Stimulated activated CD4-positive, alpha-beta T cell treated with anti-CD3 and anti-CD28 coated beads, Interleukin-4, amount 100 ng/mL, for 4 hours (primary cell): Measurements from ENCODE around the gene UCK2.

Experiments
- DNase-seq, 2 experiments: peaks; one replicate each; pipeline ENCODE4 v3.0.0-alpha.2; 2020

Gene UCK2

DNA sequence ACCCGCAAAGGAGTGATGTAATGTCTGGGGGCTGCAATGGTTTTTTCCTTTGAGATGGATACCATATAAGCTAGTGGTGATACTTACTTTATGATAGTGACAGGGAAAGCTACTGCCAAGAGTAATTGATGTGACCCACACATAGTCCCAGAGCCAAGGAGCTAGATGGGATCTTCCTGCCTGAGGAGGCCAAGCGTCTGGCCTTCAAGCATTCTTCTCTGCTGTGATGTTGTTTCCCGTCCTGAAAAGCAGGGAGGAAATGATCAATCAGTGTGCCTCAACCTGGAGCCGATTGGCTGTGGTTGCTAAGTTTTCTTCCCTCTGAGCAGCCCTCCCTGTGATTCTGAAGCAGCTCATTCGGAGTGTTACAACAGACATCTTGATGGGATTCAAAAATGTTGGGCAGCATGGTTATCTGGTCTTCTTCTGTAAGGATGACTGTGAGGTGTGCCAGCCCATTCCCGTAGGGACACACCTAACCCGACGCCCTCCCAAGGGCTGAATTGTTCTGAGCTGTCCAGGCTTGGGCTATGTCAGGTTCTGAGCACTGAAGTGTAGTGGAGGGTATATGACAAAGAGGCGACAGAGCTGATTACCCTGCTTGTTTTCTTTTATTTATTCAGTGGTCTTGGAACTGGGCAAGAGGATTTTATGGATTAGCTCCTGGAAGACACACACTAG, 56.7 kb downstream of the UCK2 start:
- DNase-seq, result no peak

DNA sequence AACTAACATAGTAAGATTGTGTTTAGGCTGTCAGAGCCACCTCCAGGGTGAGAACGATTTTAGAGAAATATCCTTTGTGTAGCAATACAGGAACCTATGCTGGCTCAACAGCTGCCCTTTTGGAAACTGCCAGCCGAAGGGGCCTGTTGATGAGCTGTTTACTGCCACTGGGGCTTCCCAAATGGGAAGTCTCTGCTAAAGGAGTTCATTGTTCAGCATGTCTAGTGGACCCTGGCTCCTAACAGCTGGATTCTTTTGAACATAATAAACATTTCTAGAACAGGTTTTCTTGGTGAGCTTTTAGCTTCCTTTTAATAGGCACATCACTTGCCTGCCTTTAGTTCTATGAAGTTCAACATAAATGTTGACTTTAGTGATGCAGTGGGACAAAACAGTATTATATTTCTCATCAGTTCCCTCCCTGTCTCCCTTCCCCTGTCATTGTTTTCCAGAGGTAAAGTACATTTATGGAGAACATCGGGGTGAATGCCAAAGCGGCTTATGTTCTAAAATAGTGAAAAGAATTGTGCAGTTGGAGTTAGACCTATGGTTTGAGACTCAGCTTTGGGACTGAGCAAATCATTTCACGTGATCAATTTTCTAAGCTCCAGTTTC, 57.4 kb downstream of the UCK2 start:
- DNase-seq, result no peak

DNA sequence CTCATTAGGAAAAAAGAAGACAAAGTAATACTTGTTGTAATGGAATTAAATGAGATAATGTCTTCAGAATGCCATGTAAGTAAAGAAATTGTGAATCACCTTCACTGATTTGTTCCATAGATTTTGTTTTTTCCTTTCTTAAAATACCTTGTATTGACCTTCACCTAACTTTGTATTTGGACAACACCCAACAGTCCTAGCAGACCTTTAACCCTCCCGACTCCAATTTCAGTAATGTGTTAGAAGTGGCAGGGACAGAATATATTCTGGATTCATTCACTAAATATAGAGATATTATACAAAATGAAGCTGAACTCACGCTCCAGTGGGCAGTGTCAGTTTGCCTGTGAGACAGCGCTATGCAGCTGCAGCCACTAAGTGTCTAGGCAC, 57.9 kb downstream of the UCK2 start:
- no peak for DNase-seq

- no peak for DNase-seq
Observed at GRCh38 chr1:165886193-165886592, 58.8 kb downstream of the UCK2 start.

DNA sequence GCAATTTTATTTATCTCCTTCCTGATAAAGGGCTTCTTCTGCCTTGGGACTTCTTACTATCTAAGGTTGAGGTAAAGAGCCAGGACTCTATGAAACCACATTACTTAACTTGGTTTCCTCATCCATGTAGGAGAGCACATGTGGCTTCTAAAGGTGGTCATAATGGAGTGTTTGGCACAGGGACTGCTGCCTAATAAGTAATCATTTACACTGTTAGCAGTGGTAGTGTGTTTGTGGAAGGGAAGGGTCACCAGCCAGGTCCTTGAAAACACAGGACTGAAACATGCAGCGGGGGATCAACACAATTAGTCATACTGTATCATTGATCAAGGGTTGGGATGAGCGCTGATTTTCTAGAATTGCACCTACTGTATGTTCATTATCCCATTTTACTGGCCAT, 59.6 kb downstream of the UCK2 start:
- no peak for DNase-seq

- DNase-seq, result no peak
Observed at GRCh38 chr1:165887877-165888551, 60.6 kb downstream of the UCK2 start.

- DNase-seq, result no peak
Observed at GRCh38 chr1:165888552-165888920, 61.1 kb downstream of the UCK2 start.

- no peak for DNase-seq
Observed at GRCh38 chr1:165890684-165891083, 63.3 kb downstream of the UCK2 start.

- DNase-seq, result no peak
Observed at GRCh38 chr1:165891111-165891860, 63.9 kb downstream of the UCK2 start.

DNA sequence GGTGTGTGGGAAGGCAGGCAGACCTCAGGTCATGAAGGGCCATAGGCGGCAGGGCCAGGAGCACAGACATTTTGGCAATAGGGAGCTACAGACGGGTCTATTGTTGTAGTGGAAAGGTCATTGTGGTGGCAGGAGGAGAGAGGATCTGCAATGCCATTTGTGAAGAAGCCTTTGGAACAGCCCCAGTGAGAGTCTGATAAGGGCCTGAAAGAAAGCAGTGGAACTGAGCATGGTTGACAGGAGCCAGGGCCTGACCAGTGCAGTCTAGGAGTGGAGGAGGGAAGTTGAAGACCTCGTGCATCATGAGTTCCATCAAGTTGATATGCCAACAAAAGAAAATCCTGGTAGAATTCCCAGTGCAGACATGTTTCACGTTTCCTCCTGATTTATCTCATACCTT, 65.5 kb downstream of the UCK2 start:
- DNase-seq, result no peak

GRCh38 chr1:165893507-165893906, 66.1 kb downstream of the UCK2 start:
- DNase-seq, result no peak

GRCh38 chr1:165894591-165894990, 67.2 kb downstream of the UCK2 start:
- no peak for DNase-seq

DNA sequence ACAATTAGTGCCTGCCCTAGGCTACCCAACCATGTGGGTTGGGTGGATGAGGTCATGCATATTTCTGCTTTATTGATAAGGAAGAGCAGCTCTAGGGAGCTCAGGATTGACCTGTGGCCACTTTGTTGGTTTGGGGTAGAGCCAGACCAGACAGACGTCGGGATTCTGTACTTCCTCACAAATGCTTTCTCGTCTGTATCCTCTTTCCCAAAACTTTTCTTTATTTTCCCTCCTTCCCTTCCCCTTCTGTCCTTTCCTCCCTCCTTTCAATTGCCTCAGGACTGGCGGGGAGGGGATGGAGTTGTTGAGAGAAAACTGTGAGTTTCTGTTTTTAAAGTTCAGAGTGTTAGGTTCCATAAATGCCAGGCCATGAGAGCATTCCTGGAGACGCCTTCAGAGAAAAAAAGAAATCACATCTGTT, 68.0 kb downstream of the UCK2 start:
- DNase-seq, result no peak

DNA sequence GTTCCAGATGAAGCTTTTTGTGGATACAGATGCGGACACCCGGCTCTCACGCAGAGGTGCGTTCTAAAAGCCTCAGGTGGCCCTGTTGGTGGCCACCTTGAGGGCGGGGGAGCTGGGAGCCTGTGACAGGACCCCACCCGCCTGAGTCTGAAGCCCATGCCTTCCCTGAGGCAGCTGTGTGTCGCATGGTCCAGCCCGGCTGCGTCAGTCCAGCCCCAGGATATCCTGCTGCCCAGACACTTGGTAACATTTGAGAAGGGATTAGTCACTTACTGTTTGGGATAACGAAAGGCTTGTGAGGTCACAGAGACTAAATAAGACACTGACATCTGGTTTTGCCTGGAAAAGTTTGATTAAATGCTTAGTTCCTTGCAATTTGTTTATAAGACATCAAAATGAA, 68.9 kb downstream of the UCK2 start:
- no peak for DNase-seq

GRCh38 chr1:165897326-165898303, 70.2 kb downstream of the UCK2 start:
- no peak for DNase-seq

GRCh38 chr1:165898837-165899236, 71.4 kb downstream of the UCK2 start:
- no peak for DNase-seq

DNA sequence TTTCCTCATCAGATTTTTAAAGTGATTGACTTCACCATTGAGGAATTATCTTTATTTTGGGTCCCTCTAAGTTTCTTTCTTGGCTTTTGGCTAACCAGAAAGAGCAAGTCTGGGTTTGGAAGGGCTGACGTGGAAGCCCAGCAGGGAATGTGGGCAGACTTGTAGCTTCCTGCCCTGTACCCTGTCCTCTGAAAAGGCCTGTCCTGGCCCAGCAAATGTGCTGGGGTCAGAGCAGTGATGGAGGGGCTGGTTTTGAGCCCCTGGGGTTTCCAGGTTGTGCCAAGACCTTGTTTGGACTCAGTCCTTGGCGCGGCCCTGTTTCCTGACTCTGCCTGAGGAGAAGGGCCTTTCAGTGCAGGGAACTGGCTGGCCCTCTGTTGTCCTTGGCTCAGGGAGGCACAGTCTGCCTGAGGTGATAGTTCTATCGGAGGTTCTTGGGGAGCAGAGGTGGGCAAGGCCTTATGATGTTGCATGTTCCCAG, 72.1 kb downstream of the UCK2 start:
- no peak for DNase-seq

DNA sequence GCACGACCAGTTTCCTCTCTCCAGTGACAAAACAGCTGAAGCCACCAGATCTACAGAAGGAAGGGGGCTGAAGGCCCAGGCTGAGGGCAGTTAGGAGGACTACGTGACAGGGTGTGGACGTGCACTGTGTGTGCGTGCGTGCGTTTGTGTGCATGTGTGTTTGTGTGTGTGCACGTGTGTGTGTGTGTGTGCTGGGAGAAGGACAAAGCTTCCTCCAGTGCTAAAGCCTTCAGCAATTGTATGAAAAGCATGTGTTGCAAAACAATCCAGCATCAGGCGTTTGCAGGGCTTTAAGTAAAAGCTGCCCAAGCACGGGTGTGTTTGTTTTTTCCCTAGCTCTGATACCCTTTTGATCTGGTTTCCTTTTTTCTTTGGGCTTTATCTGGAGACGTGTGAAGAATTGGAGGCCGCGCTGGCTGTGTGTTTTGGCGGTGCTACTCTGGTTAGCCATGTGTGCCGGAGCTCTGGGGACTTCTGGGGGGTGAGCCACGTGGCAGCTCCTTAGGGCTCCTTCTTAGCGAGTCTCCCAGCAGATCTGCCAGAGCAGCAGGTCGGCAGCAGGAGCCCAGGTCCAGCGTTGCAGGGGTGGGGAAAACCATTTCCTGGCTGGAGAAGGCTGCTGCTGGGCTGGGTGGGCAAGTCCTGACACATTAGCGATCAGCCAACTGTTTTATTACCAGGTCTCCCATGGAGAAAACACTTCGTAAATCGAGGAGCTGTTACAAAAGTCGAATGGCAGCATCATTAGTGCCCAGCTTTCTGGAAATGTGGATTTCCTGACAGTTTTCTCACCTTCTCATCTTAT, 73.4 kb downstream of the UCK2 start:
- no peak for DNase-seq

GRCh38 chr1:165902565-165902964, 75.2 kb downstream of the UCK2 start:
- no peak for DNase-seq

GRCh38 chr1:165903672-165904071, 76.3 kb downstream of the UCK2 start:
- DNase-seq, result no peak

GRCh38 chr1:165904948-165905347, 77.5 kb downstream of the UCK2 start:
- DNase-seq, result no peak
